Cardiac fibroblast (primary cell): ENCODE results near the gene LSAMP.

ENCODE experiments used
- DNase-seq, 2 donors: peaks; one replicate each; pipeline versions ENCODE4 v3.0.0 to v3.0.0-alpha.2; 2010; ENCODE audit warnings: low read depth in 2 of 2
- H3K4me3 ChIP-seq, 2 donors: replicated peaks in 1 of 2; 1 replicate in 1 of 2; 2 replicates in 1 of 2; pipeline ENCODE4 v1.5.1; 2011; ENCODE audit warnings: low read depth in 2 of 2, low read length in 2 of 2, mild to moderate bottlenecking in 2 of 2, moderate library complexity in 1 of 2
- CTCF ChIP-seq: IDR thresholded peaks from one replicate; pipeline ENCODE4 v1.5.1; 2011; ENCODE audit warnings: low read depth, mild to moderate bottlenecking, low read length, inconsistent platforms

The LSAMP gene

GRCh38 chr3:115960799-115961198 is 484.5 kb downstream of the LSAMP start:
- DNase-seq, result peak in 1 of 2 donors; percentile 8
- no peak for TF ChIP-seq CTCF
- no peak overlapping the region for H3K4me3 ChIP-seq

GRCh38 chr3:115958526-115958925 is 486.8 kb downstream of the LSAMP start:
- no peak for TF ChIP-seq CTCF
- H3K4me3 ChIP-seq, result no peak overlapping the region
- DNase-seq, result no peak

- no peak for DNase-seq
- no peak overlapping the region for H3K4me3 ChIP-seq
- no peak for TF ChIP-seq CTCF
Observed at GRCh38 chr3:115947325-115947724, 498.0 kb downstream of the LSAMP start.

- DNase-seq, result no peak
- H3K4me3 ChIP-seq, result no peak overlapping the region
- no peak for TF ChIP-seq CTCF
Observed at GRCh38 chr3:115943579-115943978, 501.7 kb downstream of the LSAMP start.

GRCh38 chr3:115937054-115937453 is 508.2 kb downstream of the LSAMP start:
- peak; percentile 36 for TF ChIP-seq CTCF
- no peak overlapping the region for H3K4me3 ChIP-seq
- peak in 1 of 2 donors; percentile 20 for DNase-seq

- DNase-seq, result no peak
- TF ChIP-seq CTCF, result no peak
- no peak overlapping the region for H3K4me3 ChIP-seq
Observed at GRCh38 chr3:115932807-115933206, 512.5 kb downstream of the LSAMP start.

- no peak overlapping the region for H3K4me3 ChIP-seq
- no peak for TF ChIP-seq CTCF
- DNase-seq, result peak in 1 of 2 donors; percentile 19
Observed at GRCh38 chr3:115931581-115931980, 513.7 kb downstream of the LSAMP start.
